ENCODE data around the gene ASGR2.
A peak's percentile ranks its signal among the peaks of the same experiment; 100 is the strongest.
"Not testable (repeated sequence)": the region's sequence is repeated elsewhere in the genome, so short reads cannot be mapped to it uniquely, and the experiment has no call there.

Gene ASGR2, protein sequence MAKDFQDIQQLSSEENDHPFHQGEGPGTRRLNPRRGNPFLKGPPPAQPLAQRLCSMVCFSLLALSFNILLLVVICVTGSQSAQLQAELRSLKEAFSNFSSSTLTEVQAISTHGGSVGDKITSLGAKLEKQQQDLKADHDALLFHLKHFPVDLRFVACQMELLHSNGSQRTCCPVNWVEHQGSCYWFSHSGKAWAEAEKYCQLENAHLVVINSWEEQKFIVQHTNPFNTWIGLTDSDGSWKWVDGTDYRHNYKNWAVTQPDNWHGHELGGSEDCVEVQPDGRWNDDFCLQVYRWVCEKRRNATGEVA

DNA sequence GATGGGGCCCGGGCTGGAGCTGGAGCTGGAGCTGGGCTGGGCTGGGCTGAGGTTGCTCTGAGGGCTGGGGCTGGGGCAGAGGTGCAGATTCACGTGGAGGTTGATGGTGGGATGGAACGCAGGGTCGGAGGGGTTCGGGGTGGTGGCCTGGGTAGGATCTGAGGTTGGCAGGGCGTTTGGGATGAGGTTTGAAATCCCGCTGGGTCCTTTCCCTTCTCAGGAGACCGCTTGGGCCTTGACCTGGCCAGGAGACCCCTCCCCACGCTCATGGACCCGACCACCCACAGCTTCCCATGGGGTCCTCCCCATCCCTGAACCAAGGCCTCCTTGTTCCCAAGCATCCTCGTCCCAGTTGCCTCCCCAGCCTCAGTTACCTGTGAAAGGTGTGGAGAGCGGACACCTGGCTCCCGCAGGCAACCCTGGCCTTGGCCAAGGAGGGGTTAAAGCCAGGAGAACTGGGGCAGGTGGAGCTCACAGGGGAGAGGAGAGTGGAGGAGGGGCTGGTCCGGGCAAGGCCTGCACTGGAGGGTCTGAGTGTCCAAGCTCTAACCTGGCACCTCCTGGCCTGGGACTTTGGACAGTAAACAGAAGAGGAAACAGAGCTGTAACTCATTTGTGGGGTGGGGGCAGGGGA is at the start of gene ASGR2:
Gene ASGR2 (minus strand): TSS at position 582 of the 634 bp plus-strand sequence. CDS start 582 bp downstream, outside the sequence.
- H3K4me3 ChIP-seq = no peak within 1 kb of the TSS
- H3K27ac ChIP-seq = peak within 1 kb of the TSS in 1 of 2 donors; percentile 58
- no peak for DNase-seq (ENCODE audit: low spot score)
- TF ChIP-seq, protein P1, sequence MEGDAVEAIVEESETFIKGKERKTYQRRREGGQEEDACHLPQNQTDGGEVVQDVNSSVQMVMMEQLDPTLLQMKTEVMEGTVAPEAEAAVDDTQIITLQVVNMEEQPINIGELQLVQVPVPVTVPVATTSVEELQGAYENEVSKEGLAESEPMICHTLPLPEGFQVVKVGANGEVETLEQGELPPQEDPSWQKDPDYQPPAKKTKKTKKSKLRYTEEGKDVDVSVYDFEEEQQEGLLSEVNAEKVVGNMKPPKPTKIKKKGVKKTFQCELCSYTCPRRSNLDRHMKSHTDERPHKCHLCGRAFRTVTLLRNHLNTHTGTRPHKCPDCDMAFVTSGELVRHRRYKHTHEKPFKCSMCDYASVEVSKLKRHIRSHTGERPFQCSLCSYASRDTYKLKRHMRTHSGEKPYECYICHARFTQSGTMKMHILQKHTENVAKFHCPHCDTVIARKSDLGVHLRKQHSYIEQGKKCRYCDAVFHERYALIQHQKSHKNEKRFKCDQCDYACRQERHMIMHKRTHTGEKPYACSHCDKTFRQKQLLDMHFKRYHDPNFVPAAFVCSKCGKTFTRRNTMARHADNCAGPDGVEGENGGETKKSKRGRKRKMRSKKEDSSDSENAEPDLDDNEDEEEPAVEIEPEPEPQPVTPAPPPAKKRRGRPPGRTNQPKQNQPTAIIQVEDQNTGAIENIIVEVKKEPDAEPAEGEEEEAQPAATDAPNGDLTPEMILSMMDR (IDR thresholded peaks at IDR 0.05) = no peak

DNA sequence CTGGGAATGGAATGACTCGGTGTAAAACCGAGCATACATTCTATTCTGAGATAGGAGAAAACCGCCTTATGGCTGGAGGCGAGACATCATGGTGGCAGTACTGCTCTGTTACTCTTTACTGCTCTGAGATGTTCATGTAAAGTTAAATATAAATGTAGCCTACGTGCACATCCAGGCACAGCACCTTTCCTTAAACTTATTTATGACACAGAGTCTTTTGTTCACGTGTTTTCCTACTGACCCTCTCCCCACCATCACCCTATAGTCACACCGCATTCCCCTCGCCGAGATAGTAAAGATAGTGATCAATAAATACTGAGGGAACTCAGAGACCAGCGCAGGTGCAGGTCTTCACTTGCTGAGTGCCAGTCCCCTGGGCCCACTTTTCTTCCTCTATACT is 44.9 kb upstream of the ASGR2 start:
- H3K27ac ChIP-seq; H3K4me3 ChIP-seq; DNase-seq (ENCODE audit: low spot score): not testable (repeated sequence)

DNA sequence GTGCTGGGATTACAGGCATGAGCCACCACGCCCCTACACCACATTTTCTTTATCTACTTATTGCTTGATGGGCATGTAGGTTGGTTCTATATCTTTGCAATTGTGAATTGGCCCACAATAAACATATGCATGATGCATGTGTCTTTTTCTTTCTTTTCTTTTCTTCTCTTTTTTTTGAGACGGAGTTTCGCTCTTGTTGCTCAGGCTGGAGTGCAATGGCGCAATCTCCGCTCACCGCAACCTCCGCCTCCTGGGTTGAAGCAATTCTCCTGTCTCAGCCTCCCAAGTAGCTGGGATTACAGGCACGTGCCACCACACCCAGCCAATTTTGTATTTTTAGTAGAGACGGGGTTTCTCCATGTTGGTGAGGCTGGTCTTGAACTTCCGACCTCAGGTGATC is 43.8 kb upstream of the ASGR2 start:
- not testable (repeated sequence) for H3K4me3 ChIP-seq; DNase-seq (ENCODE audit: low spot score); H3K27ac ChIP-seq

DNA sequence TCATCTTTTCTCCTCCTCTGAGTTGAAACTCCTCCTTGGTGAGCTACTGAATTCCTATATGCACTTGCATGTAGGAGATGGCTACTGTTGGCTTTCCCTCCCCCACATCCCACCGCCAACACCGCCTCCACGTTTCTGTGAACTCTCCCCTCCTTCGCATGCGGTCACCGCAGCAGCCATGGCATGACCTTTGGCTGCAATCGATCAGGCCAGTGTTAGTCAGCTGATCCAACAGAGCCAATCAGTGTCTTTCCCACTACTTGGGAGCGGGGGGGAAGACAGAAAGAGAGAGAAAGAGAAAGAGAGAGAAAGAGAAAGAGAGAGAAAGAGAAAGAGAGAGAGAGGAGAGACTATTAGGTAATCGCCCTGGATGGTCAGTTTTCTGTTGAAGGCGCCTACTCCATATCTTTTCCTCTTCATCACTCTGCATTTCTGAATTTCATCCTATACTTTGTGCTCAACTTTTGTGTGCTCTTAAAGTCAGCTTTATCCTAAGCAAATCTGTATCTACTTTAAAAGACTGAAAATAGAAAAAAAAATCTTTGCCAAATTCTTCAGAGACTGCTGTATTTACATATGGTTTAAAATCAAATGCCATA is 41.8 kb upstream of the ASGR2 start:
- TF ChIP-seq, protein P1 (IDR thresholded peaks at IDR 0.05) = no peak
- Histone ChIP-seq H3K4me3 (no peak overlapping the region), H3K27ac (no peak overlapping the region)
- no peak for DNase-seq (ENCODE audit: low spot score)

DNA sequence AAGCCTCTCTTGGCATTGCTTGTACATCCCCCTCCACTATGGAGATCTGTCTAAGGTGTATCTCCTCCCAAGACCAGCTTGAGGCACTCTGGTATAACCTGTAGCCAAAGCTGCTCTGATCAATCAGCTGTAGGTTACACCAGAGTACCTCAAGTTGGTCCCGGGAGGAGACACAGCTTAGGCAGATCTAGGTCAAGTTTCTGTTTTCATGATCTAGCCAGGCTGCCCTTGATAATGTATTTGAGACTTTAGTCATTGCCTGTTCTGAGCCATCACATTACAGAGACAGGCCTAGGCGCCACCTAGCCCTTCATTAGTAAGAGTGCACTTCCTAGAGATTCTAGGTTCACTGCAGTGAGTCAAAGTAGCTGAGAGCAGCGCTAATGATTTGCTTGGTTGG is 33.1 kb upstream of the ASGR2 start:
- H3K27ac ChIP-seq = no peak overlapping the region
- H3K4me3 ChIP-seq = no peak overlapping the region
- no peak for DNase-seq (ENCODE audit: low spot score)
- TF ChIP-seq, protein P1 (IDR thresholded peaks at IDR 0.05) = no peak

DNA sequence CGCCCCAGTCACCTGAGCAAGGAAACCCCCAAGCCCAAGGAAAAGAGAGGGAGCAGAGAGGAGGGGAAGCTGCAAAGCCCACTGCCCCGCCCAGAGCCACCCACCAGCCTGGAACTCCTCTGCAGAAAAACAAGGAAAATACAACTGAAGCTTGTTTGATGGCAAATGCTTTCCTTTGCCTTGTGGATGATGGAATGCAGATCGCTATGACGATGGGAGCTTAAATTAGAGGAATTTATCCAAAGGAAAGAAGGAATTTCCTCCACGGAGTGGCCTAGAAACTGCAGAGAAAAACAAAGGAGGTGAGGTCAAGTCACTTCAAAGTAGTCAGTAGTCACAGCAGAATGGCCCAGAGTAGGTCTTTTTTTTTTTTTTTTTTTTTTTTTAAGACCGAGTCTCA is 31.5 kb upstream of the ASGR2 start:
- H3K27ac ChIP-seq = no peak overlapping the region
- TF ChIP-seq, protein P1 (IDR thresholded peaks at IDR 0.05) = no peak
- no peak for DNase-seq (ENCODE audit: low spot score)
- H3K4me3 ChIP-seq = no peak overlapping the region

DNA sequence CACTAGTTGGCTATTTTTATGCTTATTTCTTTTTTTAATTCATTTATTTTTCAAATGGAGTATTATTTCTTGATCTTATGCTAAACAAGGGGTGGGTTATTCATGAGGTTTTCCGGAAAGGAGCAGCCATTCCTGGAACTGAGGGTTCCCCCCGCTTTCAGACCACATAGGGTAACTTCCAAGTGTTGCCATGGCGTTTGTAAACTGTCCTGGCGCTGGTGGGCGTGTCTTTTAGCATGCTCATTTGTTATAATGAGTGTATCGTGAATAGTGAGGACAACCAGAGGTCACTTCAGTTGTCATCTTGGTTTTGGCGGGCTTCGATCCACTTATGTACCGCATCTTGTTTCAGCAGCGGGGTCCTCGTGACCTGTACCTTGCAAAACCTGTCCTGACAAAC is 29.6 kb upstream of the ASGR2 start:
- Histone ChIP-seq H3K27ac (no peak overlapping the region), H3K4me3 (no peak overlapping the region)
- TF ChIP-seq, protein P1 (IDR thresholded peaks at IDR 0.05) = no peak
- DNase-seq (ENCODE audit: low spot score) = no peak

DNA sequence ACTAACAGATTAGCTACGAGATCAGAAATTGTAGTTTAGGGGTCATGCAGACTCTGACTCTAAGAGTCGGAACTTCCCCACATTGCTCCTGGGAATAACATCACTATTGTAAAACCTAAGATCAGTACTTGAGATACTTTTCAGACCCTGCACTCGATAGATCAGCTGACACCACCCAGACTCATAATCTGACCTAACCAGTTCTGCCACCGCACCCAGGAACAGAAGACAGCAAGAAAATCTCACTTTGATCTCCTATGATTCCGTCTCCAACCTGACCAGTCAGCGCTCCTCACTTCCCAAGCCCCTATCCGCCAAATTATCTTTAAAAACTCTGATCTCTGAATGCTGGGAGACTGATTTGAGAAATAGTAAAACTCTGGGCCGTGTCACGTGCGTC is 27.2 kb upstream of the ASGR2 start:
- TF ChIP-seq, protein P1 (IDR thresholded peaks at IDR 0.05) = no peak
- Histone ChIP-seq H3K27ac (no peak overlapping the region), H3K4me3 (no peak overlapping the region)
- DNase-seq (ENCODE audit: low spot score) = no peak
